ENCODE results near the gene MAZ.

DNA sequence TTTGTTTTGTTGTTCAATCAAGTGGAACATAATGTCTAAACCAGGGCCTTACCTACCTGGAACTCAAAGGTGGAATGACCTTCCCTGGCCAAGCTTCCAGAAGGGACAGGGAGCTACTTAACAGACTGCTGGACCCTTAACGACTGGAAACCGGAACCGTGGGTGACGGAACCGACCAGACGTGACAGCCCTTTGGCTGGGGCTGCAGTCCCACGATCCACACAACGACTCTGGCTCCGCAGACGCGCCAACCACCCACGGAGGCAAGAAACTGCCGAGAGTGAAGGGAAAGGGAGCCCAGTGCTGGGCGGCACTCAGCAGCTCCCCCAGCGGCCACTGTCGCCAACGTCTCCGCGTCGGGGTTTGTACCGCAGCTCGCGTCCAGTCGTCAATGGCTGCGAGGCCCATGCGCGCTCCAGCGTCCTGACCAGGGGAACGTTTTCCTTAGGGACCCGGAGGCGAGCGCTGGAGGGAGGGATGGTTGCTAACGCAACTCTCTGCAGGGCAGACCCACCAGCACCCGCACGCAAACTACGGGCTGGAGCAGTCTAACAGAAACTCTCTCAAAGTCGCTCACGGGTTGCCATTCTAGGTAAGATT is 21.3 kb upstream of the MAZ start:
- TF ChIP-seq, protein P1, sequence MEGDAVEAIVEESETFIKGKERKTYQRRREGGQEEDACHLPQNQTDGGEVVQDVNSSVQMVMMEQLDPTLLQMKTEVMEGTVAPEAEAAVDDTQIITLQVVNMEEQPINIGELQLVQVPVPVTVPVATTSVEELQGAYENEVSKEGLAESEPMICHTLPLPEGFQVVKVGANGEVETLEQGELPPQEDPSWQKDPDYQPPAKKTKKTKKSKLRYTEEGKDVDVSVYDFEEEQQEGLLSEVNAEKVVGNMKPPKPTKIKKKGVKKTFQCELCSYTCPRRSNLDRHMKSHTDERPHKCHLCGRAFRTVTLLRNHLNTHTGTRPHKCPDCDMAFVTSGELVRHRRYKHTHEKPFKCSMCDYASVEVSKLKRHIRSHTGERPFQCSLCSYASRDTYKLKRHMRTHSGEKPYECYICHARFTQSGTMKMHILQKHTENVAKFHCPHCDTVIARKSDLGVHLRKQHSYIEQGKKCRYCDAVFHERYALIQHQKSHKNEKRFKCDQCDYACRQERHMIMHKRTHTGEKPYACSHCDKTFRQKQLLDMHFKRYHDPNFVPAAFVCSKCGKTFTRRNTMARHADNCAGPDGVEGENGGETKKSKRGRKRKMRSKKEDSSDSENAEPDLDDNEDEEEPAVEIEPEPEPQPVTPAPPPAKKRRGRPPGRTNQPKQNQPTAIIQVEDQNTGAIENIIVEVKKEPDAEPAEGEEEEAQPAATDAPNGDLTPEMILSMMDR (IDR thresholded peaks at IDR 0.05; ENCODE audit: insufficient read depth, low read depth, low read length) = peak; percentile 56
- TF ChIP-seq EZH2 (IDR thresholded peaks at IDR 0.05; ENCODE audit: insufficient read depth, low read length) = no peak

Measured in astrocyte (in vitro differentiated cells and primary cell).